GM18909 (cell line): ENCODE results near the gene NRL.
"Not testable (repeated sequence)": the region's sequence is repeated elsewhere in the genome, so short reads cannot be mapped to it uniquely, and the experiment has no call there.

ENCODE experiments used
- ATAC-seq: cut with Tn5 transposase; IDR thresholded peaks from one replicate; pipeline ENCODE4 v1.9.1; 2021; ENCODE audit warnings: mild to moderate bottlenecking; ENCODE audit not compliant: unreplicated experiment, poor library complexity

Gene NRL

DNA sequence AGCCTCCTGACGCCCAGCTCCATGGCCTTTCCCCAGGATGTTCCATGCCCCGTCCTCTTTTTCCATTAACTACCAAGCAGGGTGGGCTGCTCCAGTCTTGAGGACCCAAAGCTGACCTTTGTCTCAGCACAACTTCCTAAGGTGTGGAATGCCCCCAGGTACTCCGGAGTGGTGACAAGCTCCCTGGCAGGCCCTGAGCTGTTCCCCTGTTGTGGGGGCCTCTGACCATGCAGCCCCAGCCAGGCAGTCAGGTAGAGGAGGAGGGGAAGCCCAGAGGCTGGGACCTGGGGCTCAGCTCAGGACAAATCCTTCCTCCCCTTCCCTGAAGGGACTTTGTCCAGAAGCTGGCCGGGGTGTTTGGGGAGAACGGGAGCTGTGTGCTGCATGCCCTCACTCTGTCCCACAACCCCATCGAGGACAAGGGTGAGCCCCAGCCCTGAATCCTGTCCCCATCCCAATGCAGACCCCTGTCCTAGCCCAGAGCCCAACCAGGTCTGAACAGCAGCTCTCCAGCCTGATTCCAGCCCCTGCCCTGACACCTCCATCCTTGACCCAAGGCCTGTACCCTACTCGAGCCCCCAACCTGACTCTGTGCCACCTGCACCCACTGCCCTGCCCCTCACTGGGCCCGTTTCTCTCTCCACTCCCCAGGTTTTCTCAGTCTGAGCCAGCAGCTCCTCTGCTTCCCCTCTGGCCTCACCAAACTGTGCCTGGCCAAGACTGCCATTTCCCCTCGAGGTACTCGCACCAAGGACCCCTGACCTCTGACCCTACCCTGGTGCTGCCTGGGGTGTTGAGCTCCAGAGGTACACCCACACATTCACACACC, 58.6 kb downstream of the NRL start:
- ATAC-seq, result no peak

DNA sequence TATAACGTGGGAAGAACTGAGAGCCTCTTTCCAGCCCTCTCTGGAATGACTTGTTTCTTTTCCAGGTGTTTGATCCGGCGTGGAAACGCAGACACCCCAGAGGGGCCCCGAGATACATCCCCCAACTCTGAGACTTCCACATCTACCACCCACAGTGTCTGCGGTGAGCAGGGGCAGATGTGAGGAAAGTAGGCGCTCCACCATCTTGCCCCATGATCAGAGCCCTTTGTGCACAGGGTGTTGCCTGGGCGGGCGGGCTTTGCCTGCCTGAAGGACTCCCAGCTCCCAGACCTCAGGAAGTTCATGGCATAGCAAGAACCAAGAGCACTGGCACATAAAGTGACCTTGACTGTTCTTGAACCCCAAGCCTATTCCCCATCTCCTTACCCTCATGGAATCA, 60.1 kb downstream of the NRL start:
- no peak for ATAC-seq

DNA sequence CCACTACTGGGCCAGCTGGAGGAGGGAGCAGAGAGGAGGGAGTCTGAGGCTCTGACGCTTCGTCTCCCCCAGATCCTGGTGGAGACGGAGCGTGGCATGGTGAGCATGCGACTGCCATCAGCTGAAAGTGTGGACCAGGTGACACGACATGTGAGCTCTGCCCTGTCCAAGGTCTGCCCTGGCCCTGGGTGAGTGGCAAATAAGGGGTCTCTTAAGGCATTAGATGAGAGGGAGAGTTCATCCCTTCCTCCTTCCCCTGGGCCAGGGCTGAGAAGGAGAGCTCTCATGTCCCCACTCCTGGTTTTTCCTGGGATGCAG, 60.5 kb downstream of the NRL start:
- ATAC-seq, result no peak

DNA sequence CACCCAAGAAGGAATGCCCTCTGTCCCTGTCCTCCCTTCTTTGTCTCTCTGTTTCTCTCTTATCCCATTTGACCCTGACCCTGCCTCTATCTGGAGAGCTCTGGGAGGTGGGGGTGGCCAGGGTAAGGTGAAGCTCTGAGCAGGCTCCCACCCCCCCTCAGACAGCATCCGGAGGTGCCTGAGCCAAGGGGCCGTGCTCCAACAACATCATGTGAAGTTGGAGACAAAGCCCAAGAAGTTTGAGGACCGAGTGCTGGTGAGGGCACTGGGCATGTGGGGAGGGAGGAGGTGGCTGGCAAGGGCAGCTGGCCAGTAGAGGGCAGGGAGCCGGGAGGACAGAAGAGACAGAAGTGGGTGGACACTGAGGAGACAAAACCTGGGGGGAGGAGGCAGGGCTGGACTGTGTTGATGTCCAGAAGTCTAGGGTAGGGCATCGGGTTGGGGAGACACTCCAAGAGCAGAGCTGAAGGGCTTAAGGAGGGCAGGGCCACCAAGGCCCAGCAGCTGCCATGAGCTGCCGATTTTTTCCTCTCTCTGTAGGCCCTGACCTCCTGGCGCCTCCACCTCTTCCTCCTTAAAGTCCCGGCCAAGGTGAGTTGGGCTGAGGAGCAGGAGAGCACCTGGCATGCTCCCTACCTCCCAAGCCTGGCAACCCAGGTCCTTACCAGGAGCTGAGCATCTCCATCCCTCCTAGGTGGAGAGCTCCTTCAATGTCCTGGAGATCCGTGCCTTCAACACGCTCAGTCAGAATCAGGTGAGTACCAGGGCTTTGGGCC, 61.0 kb downstream of the NRL start:
- no peak for ATAC-seq

DNA sequence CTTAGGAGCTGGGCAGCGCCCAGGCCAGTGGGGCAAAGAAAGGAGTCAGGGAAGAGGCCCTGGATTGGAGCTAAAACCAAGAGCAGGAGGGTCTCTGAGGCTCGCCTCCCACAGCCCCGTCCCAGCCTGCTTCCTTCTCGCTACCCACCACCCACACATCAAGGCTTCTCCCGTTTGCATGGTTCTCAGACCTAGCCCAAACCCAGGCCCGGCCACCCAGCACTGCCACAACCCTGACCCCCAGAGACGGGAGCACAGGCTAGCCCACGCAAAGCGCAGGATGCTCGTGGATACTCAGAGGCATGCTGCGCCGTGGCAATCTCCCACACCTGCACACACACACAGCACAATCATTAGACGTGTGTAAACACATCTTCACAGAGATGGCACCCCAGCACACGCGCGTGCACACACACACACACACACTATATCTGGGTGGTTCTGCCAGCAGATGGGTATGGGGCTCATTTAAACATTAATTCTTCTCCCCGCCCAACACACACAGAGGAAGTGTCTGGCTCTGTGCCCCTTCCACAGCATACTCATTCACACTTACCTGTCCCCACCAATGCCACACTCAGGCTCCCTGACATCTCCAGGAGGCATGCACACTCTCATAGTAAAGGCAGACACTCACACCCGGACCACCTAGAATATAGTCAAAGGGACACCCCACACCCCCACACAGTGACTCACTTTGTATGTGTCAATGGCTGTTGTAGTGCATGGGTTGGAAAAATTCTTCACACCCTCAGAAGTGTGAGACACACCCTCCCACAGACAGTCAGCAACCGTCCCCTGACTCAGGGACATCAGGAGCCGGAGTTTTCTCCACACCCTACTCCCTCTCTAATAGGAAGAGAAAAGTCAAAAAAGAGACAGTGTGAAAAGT, 61.8 kb downstream of the NRL start:
- ATAC-seq, result no peak

DNA sequence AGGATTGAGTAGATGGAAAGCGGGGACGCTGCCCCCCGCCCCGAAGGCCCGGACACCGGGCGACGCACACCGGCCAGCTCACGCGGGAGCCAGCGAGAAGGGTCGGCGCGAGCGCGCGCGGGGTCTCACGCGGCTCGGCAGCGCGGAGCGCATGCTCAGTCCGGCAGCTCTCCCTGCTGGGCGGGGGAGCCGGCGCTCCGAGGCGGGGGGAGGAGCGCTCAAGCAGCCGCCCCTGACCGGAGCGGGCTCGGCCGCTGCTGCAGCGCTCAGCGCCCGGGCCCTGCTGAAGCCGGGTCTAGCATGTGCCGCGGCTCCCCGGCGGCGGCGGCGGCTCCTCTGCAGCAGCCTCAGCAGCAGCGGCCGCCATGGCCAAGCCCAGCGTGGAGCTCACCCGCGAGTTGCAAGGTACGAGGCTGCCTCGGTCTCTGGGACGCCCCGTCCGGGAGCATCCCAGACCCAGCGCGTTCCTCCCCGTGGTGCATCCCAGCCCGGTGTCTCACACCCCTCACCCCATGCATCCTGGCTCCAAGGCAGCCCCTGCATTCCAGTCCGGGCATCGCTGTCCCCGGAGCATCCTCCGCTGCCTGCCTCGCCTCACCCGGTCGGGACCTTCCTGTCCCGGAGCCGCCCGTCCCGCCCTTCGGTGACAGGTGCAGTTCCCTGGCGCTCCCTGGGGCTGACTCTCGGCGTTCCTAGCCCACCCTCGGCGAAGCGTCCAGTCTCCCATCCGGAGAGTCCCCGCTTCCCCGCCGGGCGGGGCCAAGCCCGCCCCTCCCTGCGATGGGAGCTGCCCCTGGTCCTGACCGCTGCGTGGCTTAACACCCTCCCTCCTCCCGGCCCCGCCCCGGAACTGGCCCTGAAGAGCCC, 62.7 kb downstream of the NRL start, which contains the start of gene CARMIL3:
Gene CARMIL3, plus strand, starts transcription at position 221 of the 867 bp plus-strand sequence. Its CDS starts 145 bp downstream, at position 366.
- ATAC-seq, result peak; percentile 77

DNA sequence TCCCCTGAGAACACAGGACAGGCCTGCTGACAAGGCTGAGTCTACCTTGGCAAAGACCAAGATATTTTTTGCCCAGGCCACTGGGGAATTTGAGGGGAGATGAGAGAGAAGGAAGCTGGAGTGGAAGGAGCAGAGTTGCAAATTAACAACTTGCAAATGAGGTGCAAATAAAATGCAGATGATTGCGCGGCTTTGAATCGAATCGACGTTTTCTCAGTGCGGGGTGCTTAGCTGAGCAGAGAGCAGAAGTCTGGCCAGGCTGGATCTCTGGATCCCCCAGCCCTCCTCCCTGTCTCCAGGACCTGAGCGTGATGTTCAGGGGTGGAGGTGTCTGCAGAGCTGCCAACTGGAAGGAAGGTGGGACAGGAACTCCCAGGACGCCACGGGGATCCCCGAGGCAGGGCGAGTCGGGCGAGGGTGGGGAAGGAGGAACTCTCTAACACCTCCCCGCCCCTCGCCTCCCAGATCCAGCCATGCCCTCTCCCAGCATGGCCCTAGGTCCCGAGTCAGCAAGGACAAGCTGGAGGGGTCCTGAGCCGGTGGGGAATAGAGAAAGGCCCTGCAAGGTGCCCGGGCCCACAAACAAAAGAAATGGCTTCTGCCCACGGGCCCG, 63.5 kb downstream of the NRL start:
- peak; percentile 20 for ATAC-seq

DNA sequence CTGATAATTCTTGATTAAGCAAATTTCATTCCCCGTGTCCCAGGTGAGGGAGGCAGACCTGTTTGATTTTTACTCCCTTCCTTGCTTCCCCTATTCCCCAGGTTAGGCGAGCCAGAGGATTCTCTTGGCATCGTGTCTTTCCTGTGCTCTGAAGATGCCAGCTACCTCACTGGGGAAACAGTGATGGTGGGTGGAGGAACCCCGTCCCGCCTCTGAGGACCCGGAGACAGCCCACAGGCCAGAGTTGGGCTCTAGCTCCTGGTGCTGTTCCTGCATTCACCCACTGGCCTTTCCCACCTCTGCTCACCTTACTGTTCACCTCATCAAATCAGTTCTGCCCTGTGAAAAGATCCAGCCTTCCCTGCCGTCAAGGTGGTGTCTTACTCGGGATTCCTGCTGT, 64.0 kb downstream of the NRL start:
- ATAC-seq, result not testable (repeated sequence)

DNA sequence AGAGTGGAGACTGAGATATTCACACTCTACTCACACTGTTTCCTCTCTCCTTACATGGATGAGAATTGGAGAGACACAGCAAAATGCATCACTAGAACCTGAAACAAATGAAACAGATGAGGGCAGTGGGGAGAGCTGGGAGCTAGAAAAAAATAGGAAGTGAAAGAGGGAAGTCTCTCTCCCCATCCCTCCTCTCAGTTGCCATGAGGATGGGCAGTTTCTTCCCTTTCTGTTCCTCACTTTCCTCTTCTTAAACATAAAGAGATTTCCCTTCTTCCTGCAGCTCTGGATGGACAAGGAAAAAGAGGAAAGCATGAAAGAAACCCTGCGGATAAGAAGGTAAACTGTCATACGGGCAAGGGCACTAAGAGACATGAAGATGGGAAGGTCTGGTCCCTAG, 65.7 kb downstream of the NRL start:
- ATAC-seq, result not testable (repeated sequence)

DNA sequence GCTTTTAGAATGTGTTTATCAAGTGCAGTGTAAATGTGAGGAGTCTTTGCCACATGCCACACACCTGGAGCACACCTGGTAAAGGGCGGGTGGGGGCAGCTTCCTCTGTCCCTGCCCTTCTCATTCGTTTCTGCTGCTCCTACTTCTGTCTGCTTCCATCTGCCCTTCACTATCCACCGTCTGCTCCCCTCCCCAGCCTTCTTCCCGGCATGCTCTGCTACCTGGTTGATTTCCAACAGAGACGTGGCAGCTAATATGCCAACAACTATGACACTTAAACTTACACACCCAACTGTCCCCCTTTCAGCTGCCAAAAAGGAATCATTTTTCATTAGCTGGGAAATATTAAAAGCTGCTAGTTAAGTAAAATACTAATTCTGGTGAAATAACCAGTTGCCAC, 72.0 kb downstream of the NRL start:
- no peak for ATAC-seq

DNA sequence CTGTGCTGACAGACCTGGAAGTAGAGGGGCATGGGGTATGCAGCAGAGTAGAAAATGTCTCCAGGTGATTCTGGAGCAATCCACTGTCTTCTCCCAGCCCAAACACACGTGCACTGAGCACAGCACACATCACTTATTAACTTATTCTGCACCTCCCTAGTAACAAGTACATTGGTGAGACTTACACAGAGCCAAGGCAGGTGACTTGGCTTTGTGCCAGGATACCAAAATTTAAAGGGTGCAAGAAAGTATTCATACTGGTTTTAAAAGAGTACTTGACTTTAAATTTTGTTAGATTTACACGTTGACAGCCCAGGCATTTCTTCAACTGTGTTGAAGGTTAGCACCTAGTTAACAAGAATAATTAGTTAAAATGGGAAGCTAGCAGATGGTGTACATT, 74.1 kb downstream of the NRL start:
- ATAC-seq, result no peak

DNA sequence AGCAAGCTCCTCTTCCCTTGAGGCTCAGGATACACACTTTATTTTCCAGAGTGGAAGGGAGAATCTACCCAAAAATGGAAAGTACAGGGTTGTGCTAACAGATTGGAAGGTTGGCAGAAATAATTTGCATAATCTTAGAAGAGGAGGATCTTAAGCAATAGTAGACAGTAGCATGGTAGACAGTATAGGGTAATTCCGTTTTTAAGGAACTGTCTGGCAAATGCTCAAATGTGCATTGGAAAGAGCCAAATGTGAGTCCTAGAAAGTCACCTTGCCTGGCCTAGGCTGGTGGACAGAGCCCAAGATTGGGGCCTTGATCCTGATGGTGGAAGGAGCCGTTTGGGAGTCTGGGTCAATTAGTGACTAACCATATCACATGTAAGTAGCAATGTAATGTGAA, 76.1 kb downstream of the NRL start:
- no peak for ATAC-seq

DNA sequence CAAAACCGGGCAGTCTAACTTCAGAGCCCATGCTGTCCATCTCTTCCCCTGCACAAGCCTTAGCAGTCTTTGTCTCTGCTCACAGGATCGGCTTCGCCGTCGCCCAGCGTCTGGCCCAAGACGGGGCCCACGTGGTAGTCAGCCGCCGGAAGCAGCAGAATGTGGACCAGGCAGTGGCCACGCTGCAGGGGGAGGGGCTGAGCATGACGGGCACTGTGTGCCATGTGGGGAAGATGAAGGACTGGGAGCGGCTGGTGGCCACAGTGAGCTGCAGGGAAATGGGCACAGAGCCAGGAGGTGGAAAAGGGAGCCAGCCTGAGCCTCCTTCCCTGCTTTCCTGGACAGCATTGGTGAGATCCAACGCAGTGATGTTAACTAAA, 77.1 kb downstream of the NRL start:
- ATAC-seq, result no peak

DNA sequence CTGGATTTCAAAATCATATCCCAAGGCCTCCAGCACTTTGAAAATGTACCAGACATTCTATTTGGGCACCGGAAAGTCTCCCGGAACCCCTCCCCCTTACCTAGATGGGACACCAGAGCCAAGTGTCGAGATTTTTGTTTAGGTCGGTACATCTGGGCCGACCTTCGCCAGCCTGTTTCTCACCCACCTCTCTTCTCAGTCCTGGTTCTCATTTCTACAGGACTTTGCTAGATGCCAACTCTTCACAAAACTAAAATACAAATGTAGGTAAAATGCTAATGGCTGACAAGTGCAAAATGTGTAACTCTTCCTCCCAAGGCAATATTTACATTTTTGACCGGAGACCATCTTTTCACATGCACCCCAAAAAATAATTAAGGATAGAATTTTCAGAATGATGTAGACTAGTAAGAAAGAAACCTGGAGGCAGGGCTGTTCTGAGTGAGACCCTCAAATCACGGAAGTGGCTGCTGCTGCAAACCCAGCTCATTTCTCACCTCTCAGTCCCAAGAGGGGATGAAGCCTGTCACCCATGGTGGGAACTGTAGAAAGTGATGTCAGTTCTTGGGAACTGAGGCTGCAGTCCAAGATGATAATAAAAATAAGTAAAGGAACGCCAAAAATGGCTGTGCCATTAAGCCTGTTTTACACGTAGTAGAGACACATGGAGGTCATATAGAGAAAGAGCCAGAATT, 77.6 kb downstream of the NRL start:
- ATAC-seq, result peak; percentile 22

DNA sequence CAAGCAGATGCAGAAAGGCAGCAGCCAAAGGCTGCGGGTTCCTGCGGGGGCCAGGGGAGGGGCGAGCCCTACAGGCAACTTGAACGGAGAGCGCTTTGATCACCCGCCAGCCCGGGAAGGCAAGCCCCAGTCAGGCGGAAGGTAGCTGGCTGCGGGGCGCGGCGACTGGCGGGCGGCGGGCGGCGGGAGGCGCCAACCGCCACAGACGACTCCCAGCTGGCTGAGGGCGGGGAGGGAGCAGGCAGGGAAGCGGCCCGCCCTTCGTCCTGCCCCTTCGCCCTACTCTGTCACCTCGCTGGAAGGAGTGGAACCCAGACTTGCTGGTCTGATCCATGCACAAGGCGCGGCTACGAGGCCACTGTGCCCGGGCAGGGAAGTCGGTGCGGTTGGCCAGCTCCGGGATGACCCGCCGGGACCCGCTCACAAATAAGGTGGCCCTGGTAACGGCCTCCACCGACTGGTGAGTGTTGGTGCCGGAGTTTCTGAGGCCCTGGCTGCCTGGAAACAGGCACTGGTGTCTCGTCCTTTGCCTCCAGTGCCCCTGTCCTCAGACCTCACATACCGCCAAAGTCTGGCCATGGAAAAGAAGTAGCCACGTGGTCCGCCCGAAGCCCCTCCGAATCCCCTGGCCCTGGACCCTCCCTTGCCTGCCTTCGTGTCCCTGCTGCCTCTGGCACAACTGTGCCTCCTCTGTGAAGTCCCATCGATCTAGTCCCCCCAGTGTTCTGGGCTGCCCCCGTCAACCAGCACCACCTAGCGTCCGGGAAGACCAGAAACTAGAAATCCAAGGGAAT, 78.4 kb downstream of the NRL start:
- ATAC-seq, result peak; percentile 59

DNA sequence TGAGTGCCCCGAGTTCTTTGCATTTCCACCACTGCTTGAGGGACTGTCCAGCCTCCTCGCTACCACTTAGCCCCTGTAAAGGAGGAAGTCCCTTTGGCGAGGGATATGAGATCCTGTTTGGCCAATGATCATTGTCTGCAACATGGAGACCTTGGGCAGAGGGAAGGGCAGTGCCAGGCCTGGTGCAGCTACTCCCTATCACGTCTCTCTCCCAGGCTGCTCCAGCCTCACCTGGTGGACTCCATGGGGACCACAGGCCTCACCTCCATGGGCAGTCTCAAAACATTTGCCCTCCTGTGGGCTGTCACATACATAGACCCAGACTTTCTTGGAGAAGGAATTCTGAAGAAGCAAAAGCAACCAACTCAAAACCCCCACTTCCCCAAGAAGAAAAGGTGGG, 79.0 kb downstream of the NRL start:
- ATAC-seq, result peak; percentile 9

DNA sequence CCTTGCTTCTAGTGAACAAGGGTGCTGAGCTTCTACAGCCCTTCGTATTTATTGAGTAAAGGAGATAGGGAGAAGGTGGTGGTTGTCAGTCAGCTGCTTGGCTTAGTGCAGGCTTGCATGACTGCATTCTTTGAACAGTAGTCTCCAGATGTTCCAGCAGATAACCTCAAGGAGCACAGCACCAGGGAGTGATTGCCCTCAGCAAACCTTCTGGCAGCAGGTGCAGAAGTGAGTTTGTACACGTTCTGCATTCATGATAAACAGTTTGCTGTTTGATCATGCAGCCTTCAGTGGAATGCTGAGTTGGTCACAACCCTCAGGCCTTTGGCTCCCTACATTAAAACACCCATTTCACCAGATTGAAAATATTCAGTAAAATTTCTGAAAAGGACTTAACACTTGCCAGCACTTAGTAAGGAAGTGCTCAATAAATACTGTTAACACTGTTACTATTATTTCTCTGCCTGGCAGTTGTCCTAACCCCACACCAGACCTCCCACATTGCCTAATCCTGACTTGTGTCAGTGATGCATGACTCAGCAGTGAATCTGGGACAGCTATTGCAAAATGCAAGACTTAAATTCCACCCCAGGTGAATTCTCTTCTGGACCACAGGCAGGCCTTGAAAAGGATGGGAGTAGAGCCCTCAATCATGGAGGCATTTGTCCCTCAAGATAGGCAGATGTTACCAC, 81.9 kb downstream of the NRL start:
- ATAC-seq, result no peak
